AG04450 (cell line): ENCODE measurements around the gene ACSF3. TPM values are rescaled to one million over a fixed set of nuclear protein-coding genes. Genes with fewer than 3 reads are reported as not detected.

ENCODE experiments used
- CTCF ChIA-PET: fragments of 300-600, 350-600 bp; formaldehyde crosslinking; extraction: SDS; loops from one replicate; lab custom pipeline; 2022; ENCODE audit warnings: antibody characterized with exemption, inconsistent platforms; lab: Charles Lee
- POLR2A ChIA-PET: fragments of 350-600 bp; formaldehyde crosslinking; extraction: SDS; loops from one replicate; lab custom pipeline; 2021; ENCODE audit warnings: antibody characterized with exemption, inconsistent platforms; lab: Yijun Ruan, JAX
- DNase-seq: peaks from one replicate; pipeline ENCODE4 v3.0.0-alpha.2; 2011; ENCODE audit warnings: low read depth, low spot score
- H3K27ac ChIP-seq: one replicate; pipeline ENCODE4 v1.5.1; 2012; ENCODE audit warnings: low read depth, low read length, control low read depth
- H3K27me3 ChIP-seq: one replicate; pipeline ENCODE4 v1.6.0; 2012; ENCODE audit warnings: low read length; ENCODE audit not compliant: control insufficient read depth, insufficient read depth
- H3K4me3 ChIP-seq: 2 replicates; pipeline ENCODE4 v1.5.1; 2011; ENCODE audit warnings: mild to moderate bottlenecking, low read depth, low read length, control low read depth
- H3K9me3 ChIP-seq: 2 replicates; pipeline ENCODE4 v1.5.1; 2012; ENCODE audit warnings: low read length; ENCODE audit not compliant: control insufficient read depth, insufficient read depth
- polyA plus RNA-seq: library from polyadenylated mRNA; depleted of rRNA; stranded (reverse); fragments of >200 nt; gene quantifications from 2 replicates; pipeline ENCODE4 v1.2.3, GENCODE V29; 2011
- TF ChIP-seq, protein P1 (sequence below): IDR thresholded peaks from 2 replicates; pipeline ENCODE4 v1.5.1; 2011; ENCODE audit warnings: low read depth, low read length, control low read depth, inconsistent platforms

The ACSF3 gene
- polyA plus RNA-seq, 1 experiment: 11.2 TPM

- Histone ChIP-seq H3K4me3 (no peak overlapping the region), H3K27me3 (no peaks in the 10 kb centered on the region), H3K27ac (no peak overlapping the region), H3K9me3 (no peaks in the 10 kb centered on the region; the same call in 1 of the 2 replicates)
- POLR2A ChIA-PET: no interaction called here
- CTCF ChIA-PET: no interaction called here
- TF ChIP-seq, protein P1, sequence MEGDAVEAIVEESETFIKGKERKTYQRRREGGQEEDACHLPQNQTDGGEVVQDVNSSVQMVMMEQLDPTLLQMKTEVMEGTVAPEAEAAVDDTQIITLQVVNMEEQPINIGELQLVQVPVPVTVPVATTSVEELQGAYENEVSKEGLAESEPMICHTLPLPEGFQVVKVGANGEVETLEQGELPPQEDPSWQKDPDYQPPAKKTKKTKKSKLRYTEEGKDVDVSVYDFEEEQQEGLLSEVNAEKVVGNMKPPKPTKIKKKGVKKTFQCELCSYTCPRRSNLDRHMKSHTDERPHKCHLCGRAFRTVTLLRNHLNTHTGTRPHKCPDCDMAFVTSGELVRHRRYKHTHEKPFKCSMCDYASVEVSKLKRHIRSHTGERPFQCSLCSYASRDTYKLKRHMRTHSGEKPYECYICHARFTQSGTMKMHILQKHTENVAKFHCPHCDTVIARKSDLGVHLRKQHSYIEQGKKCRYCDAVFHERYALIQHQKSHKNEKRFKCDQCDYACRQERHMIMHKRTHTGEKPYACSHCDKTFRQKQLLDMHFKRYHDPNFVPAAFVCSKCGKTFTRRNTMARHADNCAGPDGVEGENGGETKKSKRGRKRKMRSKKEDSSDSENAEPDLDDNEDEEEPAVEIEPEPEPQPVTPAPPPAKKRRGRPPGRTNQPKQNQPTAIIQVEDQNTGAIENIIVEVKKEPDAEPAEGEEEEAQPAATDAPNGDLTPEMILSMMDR: no peak
- no peak for DNase-seq
Observed at GRCh38 chr16:89101303-89102040, 7.8 kb downstream of the ACSF3 start.

GRCh38 chr16:89102041-89102471 lies 8.4 kb downstream of the ACSF3 start:
- no peak for DNase-seq
- CTCF ChIA-PET: no interaction called here
- TF ChIP-seq, protein P1: no peak

DNA sequence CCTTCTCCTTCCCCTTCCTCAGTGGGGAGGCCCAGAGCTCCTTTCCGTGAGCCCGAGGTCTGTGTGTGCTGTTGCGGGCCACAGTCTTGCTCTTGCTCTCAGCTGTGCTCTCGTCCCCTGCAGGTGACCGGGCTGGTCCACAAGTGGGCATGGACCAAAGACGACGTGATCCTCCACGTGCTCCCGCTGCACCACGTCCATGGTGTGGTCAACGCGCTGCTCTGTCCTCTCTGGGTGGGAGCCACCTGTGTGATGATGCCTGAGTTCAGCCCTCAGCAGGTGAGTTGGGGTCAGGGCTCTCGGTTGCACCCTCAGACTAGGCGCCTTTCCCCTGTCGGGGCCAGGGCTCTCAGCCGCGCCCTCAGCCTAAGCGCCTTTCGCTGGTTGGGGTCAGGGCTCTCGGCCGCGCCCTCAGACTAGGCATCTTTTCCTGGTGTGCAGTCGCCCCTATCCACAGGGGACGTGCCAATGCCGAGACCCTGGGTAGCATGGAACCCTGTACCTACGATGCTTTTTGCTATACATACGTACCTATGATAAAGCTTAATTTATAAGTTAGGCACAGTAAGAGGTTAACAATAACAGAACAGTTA lies 8.9 kb downstream of the ACSF3 start:
- ChIA-PET POLR2A (no interaction called here), CTCF (no interaction called here)
- Histone ChIP-seq H3K4me3 (no peak overlapping the region), H3K9me3 (no peaks in the 10 kb centered on the region; the same call in 1 of the 2 replicates), H3K27ac (no peak overlapping the region), H3K27me3 (no peaks in the 10 kb centered on the region)
- DNase-seq: no peak
- TF ChIP-seq, protein P1: no peak

More at GRCh38 chr16:89102041-89102471, 8.4 kb downstream of the ACSF3 start:
- Histone ChIP-seq H3K27me3 (no peaks in the 10 kb centered on the region), H3K9me3 (no peaks in the 10 kb centered on the region; the same call in 1 of the 2 replicates), H3K4me3 (no peak overlapping the region), H3K27ac (no peak overlapping the region)
- POLR2A ChIA-PET: no interaction called here

DNA sequence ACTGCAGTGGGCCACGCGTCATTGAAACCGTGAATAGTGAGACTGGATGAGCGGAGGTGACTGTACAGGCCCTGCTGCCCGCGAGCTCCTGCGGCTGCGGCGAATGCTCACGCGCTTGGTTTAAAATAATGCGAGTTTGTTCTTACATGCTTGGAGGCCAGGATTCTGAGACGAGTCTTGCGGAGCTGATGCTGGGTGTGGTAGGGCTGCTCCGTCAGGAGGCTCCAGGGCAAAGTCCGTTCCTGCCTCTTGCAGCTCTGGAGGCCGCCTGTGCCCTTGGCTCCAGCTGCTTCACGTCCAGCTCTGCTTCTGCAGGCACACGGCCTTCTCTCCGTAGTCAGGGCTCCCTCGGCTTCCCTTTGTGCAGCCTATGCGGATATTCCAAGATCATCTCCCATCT lies 9.5 kb downstream of the ACSF3 start:
- no peak overlapping the region for H3K27ac ChIP-seq
- CTCF ChIA-PET: no interaction called here
- H3K27me3 ChIP-seq: no peaks in the 10 kb centered on the region
- POLR2A ChIA-PET: no interaction called here
- H3K9me3 ChIP-seq: no peaks in the 10 kb centered on the region; the same call in 1 of the 2 replicates
- TF ChIP-seq, protein P1: no peak
- H3K4me3 ChIP-seq: no peak overlapping the region
- no peak for DNase-seq

DNA sequence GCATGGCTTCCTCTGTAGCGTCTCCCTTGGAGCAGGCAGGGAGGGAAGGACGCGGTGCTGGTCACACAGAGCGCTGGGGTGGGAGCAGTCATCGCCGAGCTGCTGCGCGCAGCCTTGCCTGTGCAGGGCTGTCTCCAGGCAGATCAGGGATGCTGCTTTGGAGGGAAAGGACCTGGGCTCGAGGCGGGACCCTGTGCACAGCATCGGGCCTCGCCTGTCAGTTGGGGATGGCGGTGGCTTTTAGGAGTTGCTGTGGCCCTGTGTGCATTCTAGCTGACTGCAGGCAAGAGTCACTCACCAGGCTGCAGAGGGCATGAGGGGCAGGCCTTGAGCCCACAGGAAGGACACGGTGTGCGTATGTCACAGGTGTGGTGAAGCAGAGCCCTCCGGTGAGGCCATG lies 10.1 kb downstream of the ACSF3 start:
- CTCF ChIA-PET: no interaction called here

More for the DNA sequence above, 10.1 kb downstream of the ACSF3 start:
- H3K4me3 ChIP-seq: no peak overlapping the region
- H3K27me3 ChIP-seq: no peaks in the 10 kb centered on the region
- no peak overlapping the region for H3K27ac ChIP-seq
- TF ChIP-seq, protein P1: no peak
- POLR2A ChIA-PET: no interaction called here
- no peak for DNase-seq
- no peaks in the 10 kb centered on the region; the same call in 1 of the 2 replicates for H3K9me3 ChIP-seq
